Stomach (tissue), 9 donors: ENCODE results near the gene DEGS1. TPM values are rescaled to one million over a fixed set of nuclear protein-coding genes. Genes with fewer than 3 reads are reported as not detected.

Experiments
- DNase-seq, 2 donors: peaks; one replicate each; pipeline versions ENCODE4 v3.0.0 to v3.0.0-alpha.2; 2013 to 2019
- H3K27ac ChIP-seq, 5 donors: fragments of 200-600 bp in 4 of 5; sonication (generic) in 4 of 5; one replicate each; pipeline ENCODE4 v1.5.1; 2013 to 2019; ENCODE audit warnings: mild to moderate bottlenecking in 1 of 5, moderate library complexity in 1 of 5
- H3K27me3 ChIP-seq, 3 donors: fragments of 200-600 bp; sonication (generic); one replicate each; pipeline ENCODE4 v1.5.1; 2017 to 2019; ENCODE audit warnings: mixed run types in 1 of 3
- H3K36me3 ChIP-seq, 4 donors: fragments of 200-600 bp; sonication (generic); 1 replicate in 3 of 4; 2 replicates in 1 of 4; pipeline ENCODE4 v1.5.1; 2016 to 2019
- H3K4me1 ChIP-seq, 4 donors: fragments of 200-600 bp; sonication (generic); one replicate each; pipeline ENCODE4 v1.5.1; 2016 to 2019
- H3K4me3 ChIP-seq, 4 donors: fragments of 200-600 bp; sonication (generic) in 3 of 4; one replicate each; pipeline ENCODE4 v1.5.1; 2016 to 2019; ENCODE audit warnings: mild to moderate bottlenecking in 1 of 4
- H3K9me3 ChIP-seq, 4 donors: fragments of 200-600 bp; sonication (generic); one replicate each; pipeline ENCODE4 v1.5.1; 2016 to 2019
- EP300 ChIP-seq: sonication (generic); formaldehyde crosslinking; IDR thresholded peaks from one replicate; pipeline ENCODE4 v1.6.1; 2017; ENCODE audit warnings: antibody characterized with exemption
- POLR2A ChIP-seq, 4 donors: fragments of 450-650 bp; IDR thresholded peaks; one replicate each; pipeline ENCODE4 v1.6.1; 2016; ENCODE audit warnings: antibody characterized with exemption in 4 of 4, control low read depth in 2 of 4, mild to moderate bottlenecking in 1 of 4, moderate library complexity in 1 of 4
- POLR2AphosphoS5 ChIP-seq, 3 donors: sonication (generic); formaldehyde crosslinking; IDR thresholded peaks; one replicate each; pipeline ENCODE4 v1.6.1; 2016; ENCODE audit warnings: antibody characterized with exemption in 3 of 3
- WGBS, 5 donors: extraction: QIAGEN DNeasy Blood & Tissue Kit in 3 of 5; methylation state at CpG; one replicate each; pipeline versions ENCODE4 v1.1.5 to v1.1.7; 2013 to 2018; 5-methylcytosine and 5-hydroxymethylcytosine counted together
- intact Hi-C: fragments of 100-400 bp; cut with DNase I; formaldehyde crosslinking; loops from one replicate; pipeline ENCODE4 v1.15.1; 2023; ENCODE audit warnings: low total_unique reads
- polyA plus RNA-seq, 3 donors: library from polyadenylated mRNA; stranded (reverse); fragments of 200-250 nt; gene quantifications; one replicate each; pipeline ENCODE4 v1.2.3, GENCODE V29; 2013
- total RNA-seq, 5 donors: library from RNA; depleted of rRNA; stranded (reverse); fragments of >200 nt; gene quantifications; one replicate each; pipeline versions ENCODE4 v1.1.0 to v1.2.3, GENCODE V29; 2014 to 2016
- TF ChIP-seq, protein P1 (sequence below), 7 experiments: fragments of 450-650 bp in 4 of 7; fragments of 200-600 bp in 3 of 7; sonication (generic) in 3 of 7; IDR thresholded peaks; one replicate each; pipeline ENCODE4 v1.5.1; 2016 to 2019; ENCODE audit warnings: antibody characterized with exemption in 7 of 7, control low read depth in 2 of 7, mild to moderate bottlenecking in 1 of 7
- donor health status: healthy with polysubstance abuse.
- donor health status: Bipolar disorder and iron deficiency.
- donor health status: healthy.

Gene DEGS1
- total and polyA plus RNA-seq, 8 donors: 6.4 to 109 (median 41.0) TPM

DNA sequence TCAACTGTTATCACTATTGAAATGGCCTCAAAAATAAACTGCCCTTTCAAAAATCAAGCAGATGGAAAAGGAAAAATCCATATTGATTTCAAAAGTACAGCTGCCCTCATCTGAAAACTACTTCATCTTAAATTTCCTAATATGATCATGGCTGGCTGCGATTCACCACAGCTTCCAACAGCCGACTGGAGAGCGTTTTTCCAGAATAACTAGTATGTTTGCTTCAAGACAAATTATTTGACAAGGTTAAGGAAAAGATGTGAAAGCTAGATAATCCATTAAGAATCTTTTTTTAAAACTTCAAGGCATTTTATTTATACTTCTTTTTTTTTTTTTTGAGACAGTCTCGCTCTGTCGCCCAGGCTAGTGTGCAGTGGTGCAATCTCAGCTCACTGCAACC lies 4.1 kb upstream of the DEGS1 start:
- TF ChIP-seq, protein P1, sequence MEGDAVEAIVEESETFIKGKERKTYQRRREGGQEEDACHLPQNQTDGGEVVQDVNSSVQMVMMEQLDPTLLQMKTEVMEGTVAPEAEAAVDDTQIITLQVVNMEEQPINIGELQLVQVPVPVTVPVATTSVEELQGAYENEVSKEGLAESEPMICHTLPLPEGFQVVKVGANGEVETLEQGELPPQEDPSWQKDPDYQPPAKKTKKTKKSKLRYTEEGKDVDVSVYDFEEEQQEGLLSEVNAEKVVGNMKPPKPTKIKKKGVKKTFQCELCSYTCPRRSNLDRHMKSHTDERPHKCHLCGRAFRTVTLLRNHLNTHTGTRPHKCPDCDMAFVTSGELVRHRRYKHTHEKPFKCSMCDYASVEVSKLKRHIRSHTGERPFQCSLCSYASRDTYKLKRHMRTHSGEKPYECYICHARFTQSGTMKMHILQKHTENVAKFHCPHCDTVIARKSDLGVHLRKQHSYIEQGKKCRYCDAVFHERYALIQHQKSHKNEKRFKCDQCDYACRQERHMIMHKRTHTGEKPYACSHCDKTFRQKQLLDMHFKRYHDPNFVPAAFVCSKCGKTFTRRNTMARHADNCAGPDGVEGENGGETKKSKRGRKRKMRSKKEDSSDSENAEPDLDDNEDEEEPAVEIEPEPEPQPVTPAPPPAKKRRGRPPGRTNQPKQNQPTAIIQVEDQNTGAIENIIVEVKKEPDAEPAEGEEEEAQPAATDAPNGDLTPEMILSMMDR (IDR thresholded peaks at IDR 0.05): no peak
- TF ChIP-seq POLR2AphosphoS5 (IDR thresholded peaks at IDR 0.05) (no peak), EP300 (no peak), POLR2A (IDR thresholded peaks at IDR 0.05) (no peak)
- 74 to 86% (median 81%) methylated on average over 5 of the region's 5 CpGs for WGBS, 5 donors
- Histone ChIP-seq H3K4me1 (peaks cover 5 to 22% (median 16%) of the 10 kb centered on the region in 4 donors), H3K27me3 (no peaks in the 10 kb centered on the region), H3K9me3 (no peaks in the 10 kb centered on the region), H3K27ac (no peak overlapping the region), H3K4me3 (no peak overlapping the region), H3K36me3 (no peaks in the 10 kb centered on the region)
- intact Hi-C loops: no loop called here
- no peak for DNase-seq

DNA sequence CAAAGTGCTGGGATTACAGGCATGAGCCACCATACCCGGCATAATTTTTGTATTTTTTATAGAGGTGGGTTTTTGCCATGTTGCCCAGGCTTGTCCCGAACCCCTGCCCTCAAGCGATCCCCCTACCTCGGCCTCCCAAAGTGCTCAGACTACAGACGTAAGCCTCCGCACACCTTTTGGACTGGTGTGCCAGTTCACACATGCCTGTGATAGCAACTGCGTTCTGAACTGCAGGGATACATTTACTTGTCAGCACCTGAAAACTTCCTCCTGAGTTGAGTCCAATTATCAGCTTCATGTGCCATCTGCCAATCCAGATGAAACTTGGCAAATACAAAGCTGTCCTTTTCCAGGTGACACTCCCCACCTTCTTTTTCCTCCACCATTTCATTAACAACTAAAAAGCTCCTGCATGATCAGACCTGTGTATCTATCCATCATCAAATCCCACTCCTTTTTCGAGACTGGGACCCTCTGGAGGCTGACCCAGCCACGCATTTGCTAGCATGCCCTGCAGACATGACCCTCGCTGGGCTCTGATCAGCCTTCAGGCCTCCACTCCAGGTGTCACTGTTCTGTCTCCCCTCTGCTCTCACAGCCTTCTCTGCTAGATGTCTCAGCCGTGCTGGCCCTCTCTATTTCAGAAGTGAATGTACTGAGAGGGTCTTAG lies 2.1 kb upstream of the DEGS1 start:
- no peaks in the 10 kb centered on the region for H3K9me3 ChIP-seq
- H3K27me3 ChIP-seq: no peaks in the 10 kb centered on the region
- DNase-seq: no peak
- H3K36me3 ChIP-seq: no peaks in the 10 kb centered on the region
- TF ChIP-seq POLR2AphosphoS5 (IDR thresholded peaks at IDR 0.05): no peak
- TF ChIP-seq, protein P1 (IDR thresholded peaks at IDR 0.05): no peak
- no peak for TF ChIP-seq EP300
- TF ChIP-seq POLR2A (IDR thresholded peaks at IDR 0.05): no peak
- no peak overlapping the region for H3K27ac ChIP-seq
- WGBS, 5 donors: 93 to 98% (median 97%) methylated on average over 11 of the region's 11 CpGs
- intact Hi-C loops: no loop called here
- no peak overlapping the region for H3K4me3 ChIP-seq
- peaks cover 24 to 38% (median 33%) of the 10 kb centered on the region in 4 donors for H3K4me1 ChIP-seq

DNA sequence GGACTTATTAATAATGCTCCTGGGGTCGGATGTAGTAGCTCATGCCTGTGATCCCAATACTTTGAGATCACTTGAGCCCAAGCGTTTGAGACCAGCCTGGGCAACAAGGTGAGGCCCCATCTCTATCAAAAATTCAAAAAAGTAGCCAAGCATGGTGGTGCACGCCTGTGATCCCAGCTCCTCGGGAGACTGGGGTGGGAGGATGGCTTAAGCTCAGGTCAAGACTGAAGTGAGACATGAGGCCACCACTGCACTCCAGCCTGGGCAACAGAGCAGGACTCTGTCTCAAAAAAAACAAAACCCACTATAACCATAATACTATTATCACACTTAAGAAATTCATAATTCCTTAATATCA lies 1.6 kb upstream of the DEGS1 start:
- WGBS, 5 donors: 87 to 97% (median 94%) methylated on average over 4 of the region's 4 CpGs
- Histone ChIP-seq H3K4me1 (peaks cover 30 to 43% (median 37%) of the 10 kb centered on the region in 4 donors), H3K9me3 (no peaks in the 10 kb centered on the region), H3K4me3 (no peak overlapping the region), H3K27me3 (no peaks in the 10 kb centered on the region), H3K27ac (peak overlapping the region in 2 of 5 donors; percentile 97 to 98), H3K36me3 (no peaks in the 10 kb centered on the region)
- intact Hi-C loops: no loop called here
- DNase-seq: no peak
- TF ChIP-seq, protein P1 (IDR thresholded peaks at IDR 0.05): no peak
- TF ChIP-seq EP300: no peak
- no peak for TF ChIP-seq POLR2A (IDR thresholded peaks at IDR 0.05)
- TF ChIP-seq POLR2AphosphoS5 (IDR thresholded peaks at IDR 0.05): no peak

DNA sequence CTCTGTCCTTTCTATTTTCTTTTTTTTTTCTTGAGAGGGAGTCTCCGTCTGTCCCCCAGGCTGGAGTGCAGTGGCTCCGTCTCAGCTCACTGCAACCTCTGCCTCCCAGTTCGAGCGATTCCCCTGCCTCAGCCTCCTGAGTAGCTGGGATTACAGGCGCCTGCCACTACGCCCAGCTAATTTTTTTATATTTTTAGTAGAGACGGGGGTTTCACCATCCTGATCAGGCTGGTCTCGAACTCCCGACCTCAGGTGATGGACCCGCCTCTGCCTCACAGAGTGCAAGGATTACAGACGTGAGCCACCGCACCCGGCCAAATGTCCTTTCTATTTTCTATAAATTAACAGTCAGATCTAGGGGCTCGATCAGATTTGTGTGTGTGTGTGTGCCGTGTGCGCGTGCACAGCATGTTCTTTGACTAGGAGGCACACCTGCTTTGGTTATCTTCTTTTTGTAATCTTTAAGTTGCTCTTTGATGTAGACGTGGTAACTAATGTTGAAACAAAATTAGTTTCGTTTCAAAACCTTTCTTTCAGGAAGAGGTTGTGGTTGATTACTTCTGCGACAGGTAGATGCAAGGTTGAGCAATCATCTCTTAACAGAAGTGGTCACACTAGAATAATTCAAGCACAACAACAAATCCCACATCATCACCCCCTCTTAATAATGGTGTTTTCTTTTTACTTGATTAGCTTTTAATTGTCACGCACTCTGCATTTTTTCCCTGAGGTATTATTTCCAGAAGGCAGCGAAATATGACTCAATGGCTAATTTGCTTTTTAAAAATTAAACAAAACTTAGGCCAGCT lies 779 bp upstream of the DEGS1 start:
- Histone ChIP-seq H3K4me3 (peak overlapping the region; percentile 68 to 99 (median 88)), H3K9me3 (no peaks in the 10 kb centered on the region), H3K4me1 (peaks cover 31 to 48% (median 43%) of the 10 kb centered on the region in 4 donors), H3K36me3 (no peaks in the 10 kb centered on the region), H3K27ac (peak overlapping the region; percentile 92 to 98 (median 97)), H3K27me3 (no peaks in the 10 kb centered on the region)
- TF ChIP-seq EP300: no peak
- peak in 2 of 3 donors; percentile 20 to 54 for TF ChIP-seq POLR2AphosphoS5 (IDR thresholded peaks at IDR 0.05)
- intact Hi-C loops: no loop called here
- peak; percentile 35 to 73 for DNase-seq
- 24 to 49% (median 34%) methylated on average over 22 of the region's 22 CpGs for WGBS, 5 donors
